Measurements from ENCODE around the gene MAN2A2. TPM values are rescaled to one million over a fixed set of nuclear protein-coding genes. Genes with fewer than 3 reads are reported as not detected.

Gene MAN2A2
- total RNA-seq, 1 donor = 15.1 TPM

DNA sequence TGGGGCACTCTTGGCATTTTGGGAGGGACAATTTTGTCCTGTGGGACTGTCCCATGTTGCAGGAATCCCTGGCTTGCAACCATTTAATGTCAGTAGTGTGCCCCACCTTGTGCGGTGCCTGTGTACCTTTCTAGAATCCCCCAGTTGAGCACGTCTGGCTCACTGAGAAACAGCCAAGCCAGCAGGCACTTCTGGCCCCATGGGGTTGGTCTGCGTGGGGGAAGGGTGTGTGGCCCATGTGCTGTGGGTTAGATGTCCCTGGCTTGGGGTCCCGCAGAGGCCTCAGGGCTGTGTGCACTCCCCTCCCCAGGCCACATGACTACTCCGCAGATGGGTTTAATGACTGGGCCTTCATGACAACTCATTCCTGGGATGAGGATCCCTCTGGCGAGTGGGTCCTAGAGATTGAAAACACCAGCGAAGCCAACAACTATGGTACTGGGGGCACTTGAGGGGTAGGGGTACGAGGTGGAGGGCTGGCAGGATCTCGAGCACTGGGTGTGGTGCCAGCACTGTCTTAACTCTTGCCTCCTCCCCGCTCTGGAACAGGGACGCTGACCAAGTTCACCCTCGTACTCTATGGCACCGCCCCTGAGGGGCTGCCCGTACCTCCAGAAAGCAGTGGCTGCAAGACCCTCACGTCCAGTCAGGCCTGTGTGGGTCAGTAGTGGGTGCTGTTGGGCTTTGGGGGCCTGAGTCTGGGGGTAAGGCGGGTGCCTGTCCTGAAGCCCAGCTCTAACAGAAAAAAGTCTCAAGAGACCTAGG, 22.5 kb upstream of the MAN2A2 start:
- no peak for DNase-seq (ENCODE audit: low read depth)
- H3K4me3 ChIP-seq (ENCODE audit: low read depth, low read length) = no peak overlapping the region
- TF ChIP-seq, protein P1, sequence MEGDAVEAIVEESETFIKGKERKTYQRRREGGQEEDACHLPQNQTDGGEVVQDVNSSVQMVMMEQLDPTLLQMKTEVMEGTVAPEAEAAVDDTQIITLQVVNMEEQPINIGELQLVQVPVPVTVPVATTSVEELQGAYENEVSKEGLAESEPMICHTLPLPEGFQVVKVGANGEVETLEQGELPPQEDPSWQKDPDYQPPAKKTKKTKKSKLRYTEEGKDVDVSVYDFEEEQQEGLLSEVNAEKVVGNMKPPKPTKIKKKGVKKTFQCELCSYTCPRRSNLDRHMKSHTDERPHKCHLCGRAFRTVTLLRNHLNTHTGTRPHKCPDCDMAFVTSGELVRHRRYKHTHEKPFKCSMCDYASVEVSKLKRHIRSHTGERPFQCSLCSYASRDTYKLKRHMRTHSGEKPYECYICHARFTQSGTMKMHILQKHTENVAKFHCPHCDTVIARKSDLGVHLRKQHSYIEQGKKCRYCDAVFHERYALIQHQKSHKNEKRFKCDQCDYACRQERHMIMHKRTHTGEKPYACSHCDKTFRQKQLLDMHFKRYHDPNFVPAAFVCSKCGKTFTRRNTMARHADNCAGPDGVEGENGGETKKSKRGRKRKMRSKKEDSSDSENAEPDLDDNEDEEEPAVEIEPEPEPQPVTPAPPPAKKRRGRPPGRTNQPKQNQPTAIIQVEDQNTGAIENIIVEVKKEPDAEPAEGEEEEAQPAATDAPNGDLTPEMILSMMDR (IDR thresholded peaks at IDR 0.05; ENCODE audit: insufficient read depth, low read depth, low read length) = no peak

DNA sequence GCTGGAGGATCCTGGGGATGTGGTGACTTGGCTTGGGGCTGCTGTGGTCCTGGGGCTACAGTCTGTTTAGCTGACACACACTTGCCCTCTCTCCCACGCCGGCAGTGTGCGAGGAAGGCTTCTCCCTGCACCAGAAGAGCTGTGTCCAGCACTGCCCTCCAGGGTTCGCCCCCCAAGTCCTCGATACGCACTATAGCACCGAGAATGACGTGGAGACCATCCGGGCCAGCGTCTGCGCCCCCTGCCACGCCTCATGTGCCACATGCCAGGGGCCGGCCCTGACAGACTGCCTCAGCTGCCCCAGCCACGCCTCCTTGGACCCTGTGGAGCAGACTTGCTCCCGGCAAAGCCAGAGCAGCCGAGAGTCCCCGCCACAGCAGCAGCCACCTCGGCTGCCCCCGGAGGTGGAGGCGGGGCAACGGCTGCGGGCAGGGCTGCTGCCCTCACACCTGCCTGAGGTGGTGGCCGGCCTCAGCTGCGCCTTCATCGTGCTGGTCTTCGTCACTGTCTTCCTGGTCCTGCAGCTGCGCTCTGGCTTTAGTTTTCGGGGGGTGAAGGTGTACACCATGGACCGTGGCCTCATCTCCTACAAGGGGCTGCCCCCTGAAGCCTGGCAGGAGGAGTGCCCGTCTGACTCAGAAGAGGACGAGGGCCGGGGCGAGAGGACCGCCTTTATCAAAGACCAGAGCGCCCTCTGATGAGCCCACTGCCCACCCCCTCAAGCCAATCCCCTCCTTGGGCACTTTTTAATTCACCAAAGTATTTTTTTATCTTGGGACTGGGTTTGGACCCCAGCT, 21.7 kb upstream of the MAN2A2 start:
- H3K4me3 ChIP-seq (ENCODE audit: low read depth, low read length) = no peak overlapping the region
- TF ChIP-seq, protein P1 (IDR thresholded peaks at IDR 0.05; ENCODE audit: insufficient read depth, low read depth, low read length) = no peak
- DNase-seq (ENCODE audit: low read depth) = no peak

DNA sequence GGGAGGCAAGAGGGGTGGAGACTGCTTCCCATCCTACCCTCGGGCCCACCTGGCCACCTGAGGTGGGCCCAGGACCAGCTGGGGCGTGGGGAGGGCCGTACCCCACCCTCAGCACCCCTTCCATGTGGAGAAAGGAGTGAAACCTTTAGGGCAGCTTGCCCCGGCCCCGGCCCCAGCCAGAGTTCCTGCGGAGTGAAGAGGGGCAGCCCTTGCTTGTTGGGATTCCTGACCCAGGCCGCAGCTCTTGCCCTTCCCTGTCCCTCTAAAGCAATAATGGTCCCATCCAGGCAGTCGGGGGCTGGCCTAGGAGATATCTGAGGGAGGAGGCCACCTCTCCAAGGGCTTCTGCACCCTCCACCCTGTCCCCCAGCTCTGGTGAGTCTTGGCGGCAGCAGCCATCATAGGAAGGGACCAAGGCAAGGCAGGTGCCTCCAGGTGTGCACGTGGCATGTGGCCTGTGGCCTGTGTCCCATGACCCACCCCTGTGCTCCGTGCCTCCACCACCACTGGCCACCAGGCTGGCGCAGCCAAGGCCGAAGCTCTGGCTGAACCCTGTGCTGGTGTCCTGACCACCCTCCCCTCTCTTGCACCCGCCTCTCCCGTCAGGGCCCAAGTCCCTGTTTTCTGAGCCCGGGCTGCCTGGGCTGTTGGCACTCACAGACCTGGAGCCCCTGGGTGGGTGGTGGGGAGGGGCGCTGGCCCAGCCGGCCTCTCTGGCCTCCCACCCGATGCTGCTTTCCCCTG, 21.0 kb upstream of the MAN2A2 start:
- TF ChIP-seq, protein P1 (IDR thresholded peaks at IDR 0.05; ENCODE audit: insufficient read depth, low read depth, low read length) = no peak
- DNase-seq (ENCODE audit: low read depth) = no peak
- H3K4me3 ChIP-seq (ENCODE audit: low read depth, low read length) = no peak overlapping the region

DNA sequence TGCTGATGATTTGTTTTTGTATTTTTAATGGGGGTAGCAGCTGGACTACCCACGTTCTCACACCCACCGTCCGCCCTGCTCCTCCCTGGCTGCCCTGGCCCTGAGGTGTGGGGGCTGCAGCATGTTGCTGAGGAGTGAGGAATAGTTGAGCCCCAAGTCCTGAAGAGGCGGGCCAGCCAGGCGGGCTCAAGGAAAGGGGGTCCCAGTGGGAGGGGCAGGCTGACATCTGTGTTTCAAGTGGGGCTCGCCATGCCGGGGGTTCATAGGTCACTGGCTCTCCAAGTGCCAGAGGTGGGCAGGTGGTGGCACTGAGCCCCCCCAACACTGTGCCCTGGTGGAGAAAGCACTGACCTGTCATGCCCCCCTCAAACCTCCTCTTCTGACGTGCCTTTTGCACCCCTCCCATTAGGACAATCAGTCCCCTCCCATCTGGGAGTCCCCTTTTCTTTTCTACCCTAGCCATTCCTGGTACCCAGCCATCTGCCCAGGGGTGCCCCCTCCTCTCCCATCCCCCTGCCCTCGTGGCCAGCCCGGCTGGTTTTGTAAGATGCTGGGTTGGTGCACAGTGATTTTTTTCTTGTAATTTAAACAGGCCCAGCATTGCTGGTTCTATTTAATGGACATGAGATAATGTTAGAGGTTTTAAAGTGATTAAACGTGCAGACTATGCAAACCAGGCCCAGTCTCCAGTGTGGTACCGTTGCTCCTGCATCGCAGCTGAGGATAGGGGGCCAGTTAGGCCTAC, 20.1 kb upstream of the MAN2A2 start:
- DNase-seq (ENCODE audit: low read depth) = no peak
- TF ChIP-seq, protein P1 (IDR thresholded peaks at IDR 0.05; ENCODE audit: insufficient read depth, low read depth, low read length) = no peak
- H3K4me3 ChIP-seq (ENCODE audit: low read depth, low read length) = no peak overlapping the region

DNA sequence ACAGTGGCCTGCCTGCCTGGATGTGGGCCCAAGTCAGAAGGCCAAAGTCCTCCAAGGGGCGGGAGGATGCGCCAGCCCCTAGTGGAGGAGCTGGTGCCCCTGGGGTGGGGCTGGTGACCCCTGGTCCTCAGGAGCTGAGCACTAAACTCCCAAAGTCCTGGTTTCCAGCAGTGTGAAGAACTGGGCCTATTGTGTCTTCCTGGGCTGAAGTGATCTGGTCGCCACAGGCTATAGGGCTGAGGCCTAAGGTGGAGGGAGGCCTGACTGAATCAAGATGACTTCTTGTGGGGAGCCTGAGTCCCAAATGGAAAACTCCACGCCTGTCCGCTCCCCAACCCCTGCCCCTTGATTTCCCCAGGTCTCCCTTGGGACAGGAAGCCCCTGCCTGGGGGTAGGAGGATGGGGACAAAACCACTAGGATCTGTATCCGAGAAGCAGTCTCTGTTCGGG, 19.6 kb upstream of the MAN2A2 start:
- no peak for DNase-seq (ENCODE audit: low read depth)
- TF ChIP-seq, protein P1 (IDR thresholded peaks at IDR 0.05; ENCODE audit: insufficient read depth, low read depth, low read length) = no peak
- H3K4me3 ChIP-seq (ENCODE audit: low read depth, low read length) = peak overlapping the region; percentile 62

Measured in fibroblast of villous mesenchyme (primary cell).